HL-60 (cell line): Measurements from ENCODE around the gene PAH.

ENCODE experiments used
- GABPA ChIP-seq: IDR thresholded peaks from 2 replicates; pipeline ENCODE4 v1.6.1; 2012; ENCODE audit warnings: low read depth
- POLR2AphosphoS5 ChIP-seq: IDR thresholded peaks from 2 replicates; pipeline ENCODE4 v1.6.1; 2012; ENCODE audit warnings: low read depth
- SPI1 ChIP-seq: IDR thresholded peaks from 2 replicates; pipeline ENCODE4 v1.6.1; 2012; ENCODE audit warnings: low read depth, mild to moderate bottlenecking, borderline replicate concordance
- TF ChIP-seq, protein P1 (sequence below): IDR thresholded peaks from one replicate; pipeline ENCODE4 v1.5.1; 2011; ENCODE audit warnings: low read length, control low read depth, inconsistent platforms; ENCODE audit not compliant: insufficient read depth
- TF ChIP-seq, protein P2 (sequence below): IDR thresholded peaks from 2 replicates; pipeline ENCODE4 v1.6.1; 2012; ENCODE audit warnings: low read depth; ENCODE audit not compliant: insufficient replicate concordance

DNA sequence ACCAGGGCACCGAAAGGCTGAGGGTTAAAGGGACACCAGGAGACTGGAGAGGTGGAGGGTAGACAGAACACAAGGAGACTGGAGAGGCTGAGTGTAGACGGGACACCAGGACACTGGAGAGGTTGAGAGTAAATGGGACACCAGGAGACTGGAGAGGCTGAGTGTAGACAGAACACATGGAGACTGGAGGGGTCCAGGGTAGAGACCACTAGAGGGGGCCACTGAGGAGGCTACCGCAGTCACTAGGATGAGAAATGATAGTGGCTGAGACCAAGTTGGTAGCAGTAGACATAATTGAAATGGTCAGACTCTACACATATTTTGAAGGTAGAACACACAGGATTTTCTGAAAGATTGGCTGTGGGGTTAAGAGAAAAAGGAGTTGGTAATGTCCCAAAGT lies 68.2 kb downstream of the PAH start:
- TF ChIP-seq, protein P1, sequence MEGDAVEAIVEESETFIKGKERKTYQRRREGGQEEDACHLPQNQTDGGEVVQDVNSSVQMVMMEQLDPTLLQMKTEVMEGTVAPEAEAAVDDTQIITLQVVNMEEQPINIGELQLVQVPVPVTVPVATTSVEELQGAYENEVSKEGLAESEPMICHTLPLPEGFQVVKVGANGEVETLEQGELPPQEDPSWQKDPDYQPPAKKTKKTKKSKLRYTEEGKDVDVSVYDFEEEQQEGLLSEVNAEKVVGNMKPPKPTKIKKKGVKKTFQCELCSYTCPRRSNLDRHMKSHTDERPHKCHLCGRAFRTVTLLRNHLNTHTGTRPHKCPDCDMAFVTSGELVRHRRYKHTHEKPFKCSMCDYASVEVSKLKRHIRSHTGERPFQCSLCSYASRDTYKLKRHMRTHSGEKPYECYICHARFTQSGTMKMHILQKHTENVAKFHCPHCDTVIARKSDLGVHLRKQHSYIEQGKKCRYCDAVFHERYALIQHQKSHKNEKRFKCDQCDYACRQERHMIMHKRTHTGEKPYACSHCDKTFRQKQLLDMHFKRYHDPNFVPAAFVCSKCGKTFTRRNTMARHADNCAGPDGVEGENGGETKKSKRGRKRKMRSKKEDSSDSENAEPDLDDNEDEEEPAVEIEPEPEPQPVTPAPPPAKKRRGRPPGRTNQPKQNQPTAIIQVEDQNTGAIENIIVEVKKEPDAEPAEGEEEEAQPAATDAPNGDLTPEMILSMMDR, result no peak
- TF ChIP-seq POLR2AphosphoS5 (no peak), GABPA (no peak), SPI1 (no peak)
- TF ChIP-seq, protein P2, sequence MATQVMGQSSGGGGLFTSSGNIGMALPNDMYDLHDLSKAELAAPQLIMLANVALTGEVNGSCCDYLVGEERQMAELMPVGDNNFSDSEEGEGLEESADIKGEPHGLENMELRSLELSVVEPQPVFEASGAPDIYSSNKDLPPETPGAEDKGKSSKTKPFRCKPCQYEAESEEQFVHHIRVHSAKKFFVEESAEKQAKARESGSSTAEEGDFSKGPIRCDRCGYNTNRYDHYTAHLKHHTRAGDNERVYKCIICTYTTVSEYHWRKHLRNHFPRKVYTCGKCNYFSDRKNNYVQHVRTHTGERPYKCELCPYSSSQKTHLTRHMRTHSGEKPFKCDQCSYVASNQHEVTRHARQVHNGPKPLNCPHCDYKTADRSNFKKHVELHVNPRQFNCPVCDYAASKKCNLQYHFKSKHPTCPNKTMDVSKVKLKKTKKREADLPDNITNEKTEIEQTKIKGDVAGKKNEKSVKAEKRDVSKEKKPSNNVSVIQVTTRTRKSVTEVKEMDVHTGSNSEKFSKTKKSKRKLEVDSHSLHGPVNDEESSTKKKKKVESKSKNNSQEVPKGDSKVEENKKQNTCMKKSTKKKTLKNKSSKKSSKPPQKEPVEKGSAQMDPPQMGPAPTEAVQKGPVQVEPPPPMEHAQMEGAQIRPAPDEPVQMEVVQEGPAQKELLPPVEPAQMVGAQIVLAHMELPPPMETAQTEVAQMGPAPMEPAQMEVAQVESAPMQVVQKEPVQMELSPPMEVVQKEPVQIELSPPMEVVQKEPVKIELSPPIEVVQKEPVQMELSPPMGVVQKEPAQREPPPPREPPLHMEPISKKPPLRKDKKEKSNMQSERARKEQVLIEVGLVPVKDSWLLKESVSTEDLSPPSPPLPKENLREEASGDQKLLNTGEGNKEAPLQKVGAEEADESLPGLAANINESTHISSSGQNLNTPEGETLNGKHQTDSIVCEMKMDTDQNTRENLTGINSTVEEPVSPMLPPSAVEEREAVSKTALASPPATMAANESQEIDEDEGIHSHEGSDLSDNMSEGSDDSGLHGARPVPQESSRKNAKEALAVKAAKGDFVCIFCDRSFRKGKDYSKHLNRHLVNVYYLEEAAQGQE, result no peak
